Adrenal gland (tissue), 12 donors: ENCODE data around the gene IFNA17. TPM values are rescaled to one million over a fixed set of nuclear protein-coding genes. Genes with fewer than 3 reads are reported as not detected.
A peak's percentile ranks its signal among the peaks of the same experiment; 100 is the strongest.
"Not testable (repeated sequence)": the region's sequence is repeated elsewhere in the genome, so short reads cannot be mapped to it uniquely, and the experiment has no call there.

Experiments
- DNase-seq, 7 donors: peaks; one replicate each; pipeline ENCODE4 v3.0.0-alpha.2; 2019 to 2020
- H3K27ac ChIP-seq, 5 donors: fragments of 200-600 bp; sonication (generic) in 4 of 5; 1 replicate in 3 of 5; 2 replicates in 2 of 5; pipeline versions ENCODE4 v1.5.1 to v1.8.0; 2016 to 2020; ENCODE audit warnings: mild to moderate bottlenecking in 1 of 5
- H3K27me3 ChIP-seq: fragments of 200-600 bp; 2 replicates; pipeline ENCODE4 v1.8.0; 2021
- H3K36me3 ChIP-seq, 2 donors: fragments of 200-600 bp; replicated peaks in 1 of 2; 1 replicate in 1 of 2; 2 replicates in 1 of 2; pipeline versions ENCODE4 v1.5.1 to v1.8.0; 2018 to 2022
- H3K4me1 ChIP-seq, 2 donors: fragments of 200-600 bp; replicated peaks in 1 of 2; 1 replicate in 1 of 2; 2 replicates in 1 of 2; pipeline versions ENCODE4 v1.5.1 to v1.8.0; 2018 to 2021
- H3K4me3 ChIP-seq, 4 donors: fragments of 200-600 bp; sonication (generic) in 3 of 4; one replicate each; pipeline ENCODE4 v1.5.1; 2016 to 2018
- H3K9me3 ChIP-seq, 3 donors: fragments of 200-600 bp; sonication (generic) in 1 of 3; replicated peaks in 1 of 3; 1 replicate in 2 of 3; 2 replicates in 1 of 3; pipeline versions ENCODE4 v1.5.1 to v1.8.0; 2016 to 2021
- CTCF ChIP-seq, 6 experiments: fragments of 450-650 bp in 4 of 6; fragments of 200-600 bp in 2 of 6; sonication (generic) in 1 of 6; IDR thresholded peaks; 1 replicate in 5 of 6; 2 replicates in 1 of 6; pipeline versions ENCODE4 v1.5.1 to v1.8.0; 2016 to 2021; ENCODE audit warnings: antibody characterized with exemption in 6 of 6, mild to moderate bottlenecking in 2 of 6, moderate library complexity in 1 of 6
- POLR2A ChIP-seq, 2 donors: fragments of 450-650 bp; IDR thresholded peaks; one replicate each; pipeline ENCODE4 v1.6.1; 2017; ENCODE audit warnings: antibody characterized with exemption in 2 of 2, mild to moderate bottlenecking in 2 of 2, moderate library complexity in 1 of 2
- WGBS, 4 donors: extraction: QIAGEN DNeasy Blood & Tissue Kit in 2 of 4; methylation state at CpG; one replicate each; pipeline versions ENCODE4 v1.1.5 to v1.1.7; 2013 to 2017; 5-methylcytosine and 5-hydroxymethylcytosine counted together
- intact Hi-C, 2 donors: fragments of 100-400 bp; cut with DNase I; formaldehyde crosslinking; loops; one replicate each; pipeline versions ENCODE4 v1.14.1 to v1.15.0; 2022 to 2023
- polyA plus RNA-seq, 3 donors: library from polyadenylated mRNA; stranded (reverse); fragments of 200-250 nt in 2 of 3; fragments of 350-450 nt in 1 of 3; fragmentation: Illumina TruSeq in 1 of 3; extraction: RNeasy Lipid Tissue Mini Kit (QIAGEN cat#74804) in 1 of 3; gene quantifications; one replicate each; pipeline ENCODE4 v1.2.3, GENCODE V29; 2013 to 2014
- total RNA-seq, 9 donors: library from RNA; depleted of rRNA in 4 of 9; stranded (reverse); fragments of >200 nt in 4 of 9; fragments of 120-200 nt in 1 of 9; fragmentation: NEBNext Ultra II Directional in 1 of 9; extraction: Animal tissue kit (Norgen Biotek cat#: 25700) in 1 of 9; gene quantifications; one replicate each; pipeline versions ENCODE4 v1.1.0 to v1.2.4, GENCODE V29; 2013 to 2023
- donor health status: healthy with polysubstance abuse.
- donor health status: Bipolar disorder and iron deficiency.
- donor health status: DM: yes; HTN: yes; CAD: no.
- donor health status: DM: no; HTN: no; CAD: no.
- donor health status: DM: no; HTN: no; CAD: no.
- donor health status: DM: yes; HTN: yes; CAD: no.

Gene IFNA17
- total and polyA plus RNA-seq, 12 donors: not detected

- no peaks in the 10 kb centered on the region for H3K9me3 ChIP-seq
- no peak for DNase-seq
- no peaks in the 10 kb centered on the region for H3K4me1 ChIP-seq
- no peak overlapping the region for H3K27ac ChIP-seq
- 76 to 84% (median 81%) methylated on average over 2 to 4 of the region's 4 CpGs for WGBS, 4 donors
- H3K27me3 ChIP-seq: no peaks in the 10 kb centered on the region
- no peaks in the 10 kb centered on the region for H3K36me3 ChIP-seq
- TF ChIP-seq CTCF (IDR thresholded peaks at IDR 0.05) (no peak), POLR2A (IDR thresholded peaks at IDR 0.05) (no peak)
- no peak overlapping the region for H3K4me3 ChIP-seq
- intact Hi-C loops: no loop called here
These were observed 6.2 kb upstream of the IFNA17 start for GRCh38 chr9:21234153-21234687.

GRCh38 chr9:21233258-21233657, 5.2 kb upstream of the IFNA17 start:
- H3K9me3 ChIP-seq: no peaks in the 10 kb centered on the region
- H3K27me3 ChIP-seq: no peaks in the 10 kb centered on the region
- intact Hi-C loops: no loop called here
- no peaks in the 10 kb centered on the region for H3K4me1 ChIP-seq
- 80 to 89% (median 81%) methylated on average over 2 of the region's 2 CpGs for WGBS, 4 donors
- DNase-seq: no peak
- no peak overlapping the region for H3K4me3 ChIP-seq
- no peak overlapping the region for H3K27ac ChIP-seq
- no peaks in the 10 kb centered on the region for H3K36me3 ChIP-seq
- TF ChIP-seq CTCF (IDR thresholded peaks at IDR 0.05) (no peak), POLR2A (IDR thresholded peaks at IDR 0.05) (no peak)

- H3K27ac ChIP-seq, H3K9me3 ChIP-seq, DNase-seq, H3K27me3 ChIP-seq, H3K4me3 ChIP-seq, H3K36me3 ChIP-seq, intact Hi-C loops, H3K4me1 ChIP-seq: not testable (repeated sequence)
- 58 to 81% (median 78%) methylated on average over 1 of the region's 1 CpG for WGBS, 4 donors
These were observed 10.8 kb downstream of the IFNA17 start, which contains the start of gene IFNA16 for GRCh38 chr9:21217211-21217610. Gene IFNA16, minus strand, starts transcription at chr9:21217311. Its CDS starts 6 bp downstream, at chr9:21217305.

GRCh38 chr9:21213411-21214326, 14.4 kb downstream of the IFNA17 start:
- intact Hi-C loops: not testable (repeated sequence)
- TF ChIP-seq CTCF (IDR thresholded peaks at IDR 0.05): peak in 1 of 6 experiments; percentile 22

GRCh38 chr9:21212160-21212559, 15.9 kb downstream of the IFNA17 start:
- H3K36me3 ChIP-seq, H3K4me1 ChIP-seq, DNase-seq, H3K9me3 ChIP-seq, H3K27ac ChIP-seq, H3K27me3 ChIP-seq, H3K4me3 ChIP-seq, intact Hi-C loops: not testable (repeated sequence)
- 63 to 100% (median 79%) methylated on average over 1 to 2 of the region's 2 CpGs for WGBS, 4 donors

More at GRCh38 chr9:21213411-21214326, 14.4 kb downstream of the IFNA17 start:
- H3K4me1 ChIP-seq, H3K9me3 ChIP-seq, H3K27me3 ChIP-seq, DNase-seq, H3K36me3 ChIP-seq, H3K4me3 ChIP-seq, H3K27ac ChIP-seq: not testable (repeated sequence)
- 36 to 42% (median 40%) methylated on average over 4 to 5 of the region's 5 CpGs for WGBS, 4 donors

- H3K36me3 ChIP-seq, H3K4me1 ChIP-seq, intact Hi-C loops, H3K27ac ChIP-seq, H3K9me3 ChIP-seq, H3K27me3 ChIP-seq, DNase-seq, H3K4me3 ChIP-seq: not testable (repeated sequence)
- WGBS, 4 donors: 83 to 96% (median 90%) methylated on average over 2 of the region's 2 CpGs
These were observed 17.2 kb downstream of the IFNA17 start for GRCh38 chr9:21210782-21211181.
